ENCODE measurements around the gene CCDC102B.
"Not testable (repeated sequence)": the region's sequence is repeated elsewhere in the genome, so short reads cannot be mapped to it uniquely, and the experiment has no call there.

The CCDC102B gene

GRCh38 chr18:68826121-68826520 is 28.2 kb downstream of the CCDC102B start:
- in situ Hi-C loops (cut with MboI; ENCODE audit: low sequenced_read_pairs), result no loop called here

- in situ Hi-C loops (cut with MboI; ENCODE audit: low sequenced_read_pairs), result no loop called here
Measured at GRCh38 chr18:68830256-68831045, 32.6 kb downstream of the CCDC102B start.

GRCh38 chr18:68833756-68834155 is 35.9 kb downstream of the CCDC102B start:
- in situ Hi-C loops (cut with MboI; ENCODE audit: low sequenced_read_pairs), result no loop called here

GRCh38 chr18:68837665-68838451 is 40.0 kb downstream of the CCDC102B start:
- in situ Hi-C loops (cut with MboI; ENCODE audit: low sequenced_read_pairs), result no loop called here

- in situ Hi-C loops (cut with MboI; ENCODE audit: low sequenced_read_pairs), result no loop called here
Measured at GRCh38 chr18:68839701-68840100, 41.8 kb downstream of the CCDC102B start.

GRCh38 chr18:68840554-68841263 is 42.8 kb downstream of the CCDC102B start:
- in situ Hi-C loops (cut with MboI; ENCODE audit: low sequenced_read_pairs), result no loop called here

- in situ Hi-C loops (cut with MboI; ENCODE audit: low sequenced_read_pairs), result no loop called here
Measured at GRCh38 chr18:68841301-68841700, 43.4 kb downstream of the CCDC102B start.

GRCh38 chr18:68842951-68843350 is 45.1 kb downstream of the CCDC102B start:
- in situ Hi-C loops (cut with MboI; ENCODE audit: low sequenced_read_pairs), result no loop called here

GRCh38 chr18:68843473-68844089 is 45.7 kb downstream of the CCDC102B start:
- in situ Hi-C loops (cut with MboI; ENCODE audit: low sequenced_read_pairs), result no loop called here

- in situ Hi-C loops (cut with MboI; ENCODE audit: low sequenced_read_pairs), result no loop called here
Measured at GRCh38 chr18:68847219-68847837, 49.4 kb downstream of the CCDC102B start.

- in situ Hi-C loops (cut with MboI; ENCODE audit: low sequenced_read_pairs), result no loop called here
Measured at GRCh38 chr18:68848242-68848641, 50.4 kb downstream of the CCDC102B start.

GRCh38 chr18:68854786-68855391 is 57.0 kb downstream of the CCDC102B start:
- in situ Hi-C loops (cut with MboI; ENCODE audit: low sequenced_read_pairs), result no loop called here

- in situ Hi-C loops (cut with MboI; ENCODE audit: low sequenced_read_pairs), result no loop called here
Measured at GRCh38 chr18:68855491-68855890, 57.6 kb downstream of the CCDC102B start.

DNA sequence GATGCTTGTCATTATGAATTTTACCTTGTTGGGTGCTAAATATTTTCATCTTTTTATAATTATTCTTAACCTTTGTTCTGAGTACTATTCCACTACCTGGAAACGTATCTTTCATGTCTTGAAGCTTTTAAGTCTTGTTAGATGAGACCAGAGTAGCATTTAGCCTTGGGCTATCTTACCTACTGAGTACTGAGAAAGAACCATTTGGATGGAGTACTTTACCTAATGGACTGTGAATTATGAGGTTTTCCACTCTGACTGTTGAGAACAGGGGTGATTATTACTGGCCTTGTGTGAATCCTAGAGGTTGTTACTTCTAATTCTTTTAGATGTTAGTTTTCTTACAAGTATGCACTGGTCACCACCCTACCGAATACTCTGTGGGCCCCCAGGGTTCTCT is 63.5 kb downstream of the CCDC102B start:
- in situ Hi-C loops (cut with MboI; ENCODE audit: low sequenced_read_pairs), result no loop called here

DNA sequence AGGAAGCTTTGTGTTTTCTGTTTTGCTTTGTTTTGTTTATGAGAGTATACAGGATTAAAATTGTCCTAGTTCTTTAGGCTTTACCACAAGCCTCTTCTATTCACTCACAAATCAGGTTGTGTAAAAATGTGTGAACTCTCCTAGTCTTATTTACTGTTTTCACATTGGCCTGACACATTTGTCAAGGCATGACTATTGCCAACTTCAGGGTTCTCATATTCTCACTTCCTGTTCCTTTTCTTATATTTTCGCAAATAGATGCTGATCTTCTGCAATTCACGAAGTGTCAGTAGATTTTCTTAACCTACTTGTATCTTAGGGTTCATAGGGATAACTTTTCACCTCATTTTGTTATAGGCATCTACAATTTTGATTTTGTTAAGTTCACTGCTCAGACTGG is 67.1 kb downstream of the CCDC102B start:
- in situ Hi-C loops (cut with MboI; ENCODE audit: low sequenced_read_pairs), result no loop called here

- in situ Hi-C loops (cut with MboI; ENCODE audit: low sequenced_read_pairs), result no loop called here
Measured at GRCh38 chr18:68865503-68865902, 67.6 kb downstream of the CCDC102B start.

GRCh38 chr18:68873003-68873402 is 75.1 kb downstream of the CCDC102B start:
- in situ Hi-C loops (cut with MboI; ENCODE audit: low sequenced_read_pairs), result no loop called here

DNA sequence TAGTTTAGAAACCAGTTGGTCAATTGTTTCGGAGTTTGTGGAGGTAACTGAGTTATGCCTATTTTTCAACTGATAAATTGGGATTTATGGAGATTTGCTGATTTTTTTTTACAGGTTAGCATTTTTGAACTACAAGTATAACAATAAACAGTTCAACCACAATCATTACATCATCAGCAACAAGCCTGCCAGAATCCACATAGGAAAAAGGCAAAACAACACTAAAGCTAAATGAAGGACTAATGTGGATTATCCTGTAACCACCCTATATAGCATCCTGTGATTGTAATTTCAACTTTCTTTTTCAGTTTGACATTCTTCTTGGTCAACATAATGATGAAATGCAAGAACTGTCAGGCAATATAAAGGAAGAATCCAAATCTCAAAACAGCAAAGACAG is 76.5 kb downstream of the CCDC102B start:
- in situ Hi-C loops (cut with MboI; ENCODE audit: low sequenced_read_pairs), result no loop called here

- in situ Hi-C loops (cut with MboI; ENCODE audit: low sequenced_read_pairs), result not testable (repeated sequence)
Measured at GRCh38 chr18:68879947-68880346, 82.1 kb downstream of the CCDC102B start.

DNA sequence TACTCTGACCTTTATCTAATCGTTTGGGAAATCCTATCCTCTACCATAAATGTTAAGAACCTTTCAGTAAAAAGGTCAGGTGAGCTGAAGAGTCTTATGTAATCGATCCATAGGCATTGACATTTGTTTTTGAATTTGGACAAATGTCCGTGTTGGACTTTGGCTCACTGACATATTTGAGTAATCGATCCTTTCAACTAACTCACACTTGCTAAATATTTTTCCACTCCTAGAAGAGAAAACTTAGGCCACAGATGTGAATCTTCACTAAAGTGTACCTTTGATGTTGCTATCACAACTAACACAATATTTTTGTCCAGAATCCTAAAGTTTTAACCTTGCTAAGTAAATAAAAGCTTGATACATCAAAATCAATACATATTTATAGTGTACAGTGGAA is 89.5 kb downstream of the CCDC102B start:
- in situ Hi-C loops (cut with MboI; ENCODE audit: low sequenced_read_pairs), result no loop called here

All from HL-60/S4 treated with retinoic acid at 250 ng/mL for 4 days and 3 days (cell line).